HG03460 (cell line): ENCODE measurements around the gene EPOP.

Experiments
- ATAC-seq: cut with Tn5 transposase; IDR thresholded peaks from one replicate; pipeline ENCODE4 v1.9.1; 2021; ENCODE audit not compliant: unreplicated experiment

Gene EPOP

DNA sequence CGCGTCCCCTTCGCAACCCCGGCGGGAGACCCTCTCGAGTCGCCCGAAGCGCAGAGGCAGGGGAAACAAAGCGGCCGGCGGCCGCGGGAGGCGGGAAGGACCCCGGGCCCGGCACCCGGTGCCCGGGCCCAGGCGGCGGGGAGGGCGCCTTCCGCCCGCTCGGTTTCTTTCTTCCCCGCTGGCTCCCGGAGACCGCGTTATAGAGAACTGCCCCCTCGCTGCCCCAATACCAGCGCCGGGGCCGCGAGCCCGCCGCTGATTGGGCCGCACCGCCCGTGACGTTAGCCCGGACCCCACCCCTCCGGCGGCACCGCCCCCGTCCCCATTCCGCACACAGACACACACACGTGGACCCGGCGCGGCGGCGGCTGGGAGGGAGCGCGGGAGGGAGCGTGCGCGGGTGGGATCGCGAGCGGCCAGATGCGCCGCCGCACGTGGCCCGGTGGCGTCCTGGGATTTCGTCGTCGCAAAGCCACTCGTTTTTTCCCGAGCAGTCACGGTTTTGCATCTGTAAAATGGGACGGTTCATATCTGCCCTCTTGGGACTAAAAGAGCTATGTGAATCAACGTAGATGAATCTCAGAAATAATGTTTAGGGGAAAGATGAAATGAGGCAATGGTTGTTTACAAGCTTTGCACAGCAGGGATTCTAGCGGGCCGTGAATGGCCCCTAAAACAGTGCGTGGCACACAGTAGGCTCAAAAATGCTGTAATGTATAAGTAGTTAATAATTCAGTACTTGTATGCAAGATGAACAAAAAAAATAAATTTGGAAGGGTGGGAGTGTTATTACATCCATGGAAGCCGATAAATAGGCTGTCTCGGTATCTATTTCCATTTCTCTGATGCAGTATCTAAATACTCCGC lies at the start of gene EPOP:
Gene EPOP, minus strand, starts transcription at position 209 of the 867 bp plus-strand sequence. CDS start 462 bp downstream, outside the sequence.
- peak; percentile 83 for ATAC-seq

DNA sequence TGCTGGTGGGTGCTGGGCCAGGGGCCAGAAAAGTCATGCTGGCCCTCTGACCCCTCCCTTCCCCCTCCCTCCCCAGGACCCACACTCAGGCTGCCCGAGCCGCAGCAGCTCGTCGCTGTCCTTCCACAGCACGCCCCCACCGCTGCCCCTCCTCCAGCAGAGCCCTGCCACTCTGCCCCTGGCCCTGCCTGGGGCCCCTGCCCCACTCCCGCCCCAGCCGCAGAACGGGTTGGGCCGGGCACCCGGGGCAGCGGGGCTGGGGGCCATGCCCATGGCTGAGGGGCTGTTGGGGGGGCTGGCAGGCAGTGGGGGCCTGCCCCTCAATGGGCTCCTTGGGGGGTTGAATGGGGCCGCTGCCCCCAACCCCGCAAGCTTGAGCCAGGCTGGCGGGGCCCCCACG lies 47.0 kb upstream of the EPOP start:
- ATAC-seq: no peak

DNA sequence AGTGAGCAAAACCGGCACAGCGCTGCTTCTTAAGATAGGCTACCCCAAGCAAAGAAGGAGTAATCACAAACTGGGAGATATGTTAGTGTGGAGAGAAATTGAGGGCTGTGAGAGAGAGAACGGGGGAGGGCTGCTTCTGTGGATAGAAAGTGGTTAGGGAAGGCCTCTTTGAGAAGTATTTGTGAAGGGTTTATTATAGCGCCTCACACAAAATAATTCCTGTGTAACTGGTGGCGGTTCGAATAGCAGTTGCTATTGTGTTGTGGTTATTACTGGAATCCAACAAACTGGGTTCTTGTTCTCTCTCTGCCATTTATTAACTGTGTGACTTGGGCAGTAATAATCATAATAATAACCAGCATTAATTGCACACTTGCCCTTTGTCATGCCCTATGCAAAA lies 46.2 kb upstream of the EPOP start:
- no peak for ATAC-seq

DNA sequence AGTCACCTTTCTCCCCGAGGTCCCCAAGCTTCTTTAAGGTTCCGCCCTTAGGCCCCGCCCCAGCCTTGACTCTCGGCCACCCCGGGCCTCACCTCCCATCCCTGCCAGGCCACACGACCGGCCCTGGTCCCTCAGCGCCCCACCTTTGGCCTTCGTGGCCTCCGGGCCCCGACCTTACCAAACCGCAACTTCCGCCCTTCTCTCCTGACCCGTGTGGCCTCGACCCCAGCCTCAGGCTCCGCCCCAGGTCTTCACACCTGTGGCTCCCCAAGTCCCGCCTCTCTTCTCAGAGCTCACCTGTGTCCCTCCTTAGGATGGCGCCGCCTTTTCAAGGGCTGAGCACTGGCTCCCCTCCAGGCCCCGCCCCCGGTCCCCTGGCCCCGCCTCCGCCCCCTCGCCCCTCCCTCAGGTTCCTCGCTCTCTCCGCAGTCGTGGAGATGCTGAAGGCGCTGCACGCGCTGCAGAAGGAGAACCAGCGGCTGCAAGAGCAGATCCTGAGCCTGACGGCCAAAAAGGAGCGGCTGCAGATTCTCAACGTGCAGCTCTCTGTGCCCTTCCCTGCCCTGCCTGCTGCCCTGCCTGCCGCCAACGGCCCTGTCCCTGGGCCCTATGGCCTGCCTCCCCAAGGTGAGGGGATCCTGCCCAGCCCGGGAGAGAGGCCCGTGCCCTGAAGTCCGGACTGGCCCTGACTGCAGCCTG lies 45.3 kb upstream of the EPOP start:
- no peak for ATAC-seq

DNA sequence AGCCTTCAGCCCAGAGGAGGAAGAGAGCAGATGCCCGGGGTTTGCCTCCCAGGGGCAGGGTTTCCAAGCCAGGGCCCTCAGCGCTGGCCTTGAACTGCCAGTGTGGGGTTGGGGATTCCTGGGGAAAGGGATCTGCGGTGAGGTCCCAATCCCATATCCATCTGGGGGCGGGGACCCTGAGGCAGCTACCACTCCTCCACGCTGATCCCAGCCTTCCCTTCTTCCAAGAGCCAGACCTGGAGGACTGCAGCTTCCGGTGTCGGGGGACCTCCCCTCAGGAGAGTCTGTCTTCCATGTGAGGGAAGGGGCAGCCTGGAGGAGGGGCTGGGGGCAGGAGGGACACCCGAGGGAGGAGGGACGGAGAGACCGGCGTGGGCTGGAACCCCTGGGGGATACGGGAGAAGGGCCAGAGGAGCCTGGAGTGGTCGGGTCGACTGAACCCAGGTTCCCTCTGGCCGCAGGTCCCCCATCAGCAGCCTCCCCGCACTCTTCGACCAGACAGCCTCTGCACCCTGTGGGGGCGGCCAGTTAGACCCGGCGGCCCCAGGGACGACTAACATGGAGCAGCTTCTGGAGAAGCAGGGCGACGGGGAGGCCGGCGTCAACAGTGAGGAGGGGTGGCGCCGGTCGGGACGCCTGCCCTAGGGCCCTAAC lies 44.7 kb upstream of the EPOP start:
- no peak for ATAC-seq

DNA sequence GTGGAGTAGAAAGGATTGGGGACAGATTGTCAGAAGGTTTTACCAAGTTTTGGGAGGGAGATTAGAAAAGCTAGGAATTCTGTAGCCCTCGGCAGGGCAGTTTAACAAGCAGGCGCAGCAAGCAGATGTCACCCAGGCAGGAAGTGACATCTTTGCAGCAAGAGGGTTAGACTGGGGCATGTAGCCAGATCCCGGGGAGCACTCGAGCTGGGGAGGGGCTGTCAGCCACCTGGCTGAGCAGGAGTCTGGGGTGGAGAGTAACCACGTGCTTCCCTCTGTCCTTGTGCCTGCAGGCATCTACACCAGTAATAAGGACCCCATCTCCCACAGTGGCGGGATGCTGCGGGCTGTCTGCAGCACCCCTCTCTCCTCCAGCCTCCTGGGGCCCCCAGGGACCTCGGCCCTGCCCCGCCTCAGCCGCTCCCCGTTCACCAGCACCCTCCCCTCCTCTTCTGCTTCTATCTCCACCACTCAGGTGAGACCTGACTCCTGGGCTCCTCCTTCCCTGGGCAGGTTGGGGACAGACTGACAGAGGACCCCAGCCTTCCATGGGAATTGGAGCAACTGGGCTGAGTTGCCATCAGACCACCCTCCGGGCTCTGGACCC lies 42.5 kb upstream of the EPOP start:
- no peak for ATAC-seq

DNA sequence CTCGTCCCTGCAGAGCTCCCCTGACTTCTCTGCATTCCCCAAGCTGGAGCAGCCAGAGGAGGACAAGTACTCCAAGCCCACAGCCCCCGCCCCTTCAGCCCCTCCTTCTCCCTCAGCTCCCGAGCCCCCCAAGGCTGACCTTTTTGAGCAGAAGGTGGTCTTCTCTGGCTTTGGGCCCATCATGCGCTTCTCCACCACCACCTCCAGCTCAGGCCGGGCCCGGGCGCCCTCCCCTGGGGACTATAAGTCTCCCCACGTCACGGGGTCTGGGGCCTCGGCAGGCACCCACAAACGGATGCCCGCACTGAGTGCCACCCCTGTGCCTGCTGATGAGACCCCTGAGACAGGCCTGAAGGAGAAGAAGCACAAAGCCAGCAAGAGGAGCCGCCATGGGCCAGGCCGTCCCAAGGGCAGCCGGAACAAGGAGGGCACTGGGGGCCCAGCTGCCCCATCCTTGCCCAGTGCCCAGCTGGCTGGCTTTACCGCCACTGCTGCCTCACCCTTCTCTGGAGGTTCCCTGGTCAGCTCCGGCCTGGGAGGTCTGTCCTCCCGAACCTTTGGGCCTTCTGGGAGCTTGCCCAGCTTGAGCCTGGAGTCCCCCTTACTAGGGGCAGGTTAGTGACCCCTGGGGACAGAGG lies 41.7 kb upstream of the EPOP start:
- no peak for ATAC-seq

DNA sequence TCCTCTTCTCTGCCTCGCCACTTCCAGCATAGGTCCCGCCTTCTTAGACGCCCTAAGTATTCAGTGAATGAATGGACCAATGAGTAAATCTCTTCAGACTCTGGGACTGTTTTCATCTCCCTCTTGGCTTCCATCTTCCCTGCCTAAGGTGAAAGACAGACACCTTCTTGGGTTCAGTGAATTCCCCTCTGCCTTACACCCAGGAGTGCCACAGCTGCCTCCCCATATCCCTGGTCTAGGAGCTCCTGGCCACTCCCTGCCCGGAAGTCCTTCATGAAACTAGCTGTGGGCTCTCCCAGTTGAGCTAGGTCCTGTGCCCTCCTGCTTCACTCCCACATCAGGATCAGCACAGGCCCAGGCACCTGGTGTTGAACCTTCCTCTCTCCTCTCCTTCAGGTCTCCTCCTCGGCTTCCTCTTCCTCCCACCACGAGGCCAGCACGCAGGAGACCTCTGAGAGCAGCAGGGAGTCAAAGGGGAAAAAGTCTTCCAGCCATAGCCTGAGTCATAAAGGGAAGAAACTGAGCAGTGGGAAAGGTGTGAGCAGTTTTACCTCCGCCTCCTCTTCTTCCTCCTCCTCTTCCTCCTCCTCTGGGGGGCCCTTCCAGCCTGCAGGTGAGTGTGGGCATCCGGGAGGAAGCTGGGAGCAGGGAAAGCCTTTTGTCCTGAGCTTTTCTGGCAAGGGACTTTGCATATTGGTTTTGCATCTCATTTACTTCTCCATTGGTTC lies 40.6 kb upstream of the EPOP start:
- no peak for ATAC-seq

DNA sequence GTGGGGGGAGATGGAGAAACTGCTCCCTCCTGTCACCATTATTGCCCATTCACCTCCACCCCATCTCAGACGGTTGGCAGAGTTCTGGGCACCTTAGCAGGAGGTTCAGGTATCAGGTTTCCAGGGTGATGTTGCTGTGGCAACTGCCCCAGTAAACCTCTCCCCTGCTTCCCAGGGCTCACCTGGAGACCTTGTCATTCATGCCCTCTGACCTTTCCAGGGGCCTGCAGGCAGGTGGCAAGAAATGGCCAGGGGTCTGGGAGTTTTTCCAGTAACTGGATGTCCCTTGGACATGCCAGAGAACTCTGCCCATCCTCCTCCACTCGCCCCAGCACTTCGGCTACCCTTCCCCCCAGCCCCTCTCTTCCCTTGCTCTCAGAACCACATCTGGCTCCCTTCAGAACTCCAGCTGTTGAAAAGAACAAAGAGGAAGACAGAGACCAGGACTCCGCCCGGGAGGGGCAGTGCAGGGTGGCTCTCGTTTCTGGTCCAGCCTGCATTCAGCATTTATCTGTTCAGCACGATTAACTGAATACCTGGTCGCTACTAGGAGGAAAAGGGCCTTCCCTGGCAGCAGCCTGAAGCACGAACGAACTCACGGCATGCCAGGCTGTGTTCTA lies 38.8 kb upstream of the EPOP start:
- no peak for ATAC-seq

DNA sequence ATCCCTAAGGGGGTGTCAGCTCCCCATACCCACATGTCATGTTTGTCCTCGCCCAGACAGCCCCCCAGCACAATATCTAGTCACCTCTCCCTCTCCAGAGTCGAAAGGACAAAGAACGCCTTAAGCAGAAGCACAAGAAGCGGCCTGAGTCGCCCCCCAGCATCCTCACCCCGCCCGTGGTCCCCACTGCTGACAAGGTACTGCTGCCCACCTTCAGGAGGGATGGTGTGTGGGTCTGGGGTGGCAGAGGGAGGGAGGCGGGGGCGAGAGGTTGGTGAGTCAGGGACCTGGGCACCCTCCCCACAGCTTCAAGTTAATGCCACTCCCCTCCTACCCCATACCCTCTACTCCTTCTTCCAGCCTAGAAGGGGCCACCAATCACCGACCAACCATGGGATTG lies 37.8 kb upstream of the EPOP start:
- no peak for ATAC-seq

DNA sequence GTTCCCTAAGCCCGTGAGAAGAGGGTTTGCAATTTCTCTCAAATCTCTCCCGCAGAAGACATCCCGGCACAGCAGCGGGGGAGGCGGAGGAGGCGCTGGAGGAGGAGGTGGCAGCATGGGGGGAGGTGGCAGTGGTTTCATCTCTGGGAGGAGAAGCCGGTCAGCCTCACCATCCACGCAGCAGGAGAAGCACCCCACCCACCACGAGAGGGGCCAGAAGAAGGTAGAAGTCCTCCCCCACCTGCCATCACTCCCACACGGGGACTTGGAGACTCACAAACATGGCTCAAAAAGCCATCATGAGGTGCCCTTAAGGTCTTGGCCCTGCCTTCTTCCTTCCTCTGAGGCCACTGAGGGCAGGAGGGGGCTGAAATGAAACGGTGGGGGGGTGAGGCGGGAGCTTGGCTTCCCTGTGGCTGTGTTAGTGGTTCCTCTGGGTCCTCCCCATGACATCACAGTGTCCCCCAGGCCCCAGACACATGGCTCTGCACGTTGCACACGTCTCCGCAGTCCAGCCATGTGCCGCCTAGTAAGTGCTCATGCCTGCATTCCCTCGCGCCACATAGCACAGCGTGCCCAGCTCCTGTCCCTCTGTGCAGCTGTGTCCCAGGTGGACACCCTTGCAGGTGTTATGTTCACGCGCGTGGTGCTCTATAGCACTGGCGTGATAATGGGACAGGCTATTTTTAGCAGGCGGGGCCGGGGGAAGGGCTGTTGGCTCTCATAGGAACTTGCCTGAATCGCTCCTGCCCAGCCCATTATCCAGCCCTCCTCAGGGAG lies 37.2 kb upstream of the EPOP start:
- no peak for ATAC-seq

DNA sequence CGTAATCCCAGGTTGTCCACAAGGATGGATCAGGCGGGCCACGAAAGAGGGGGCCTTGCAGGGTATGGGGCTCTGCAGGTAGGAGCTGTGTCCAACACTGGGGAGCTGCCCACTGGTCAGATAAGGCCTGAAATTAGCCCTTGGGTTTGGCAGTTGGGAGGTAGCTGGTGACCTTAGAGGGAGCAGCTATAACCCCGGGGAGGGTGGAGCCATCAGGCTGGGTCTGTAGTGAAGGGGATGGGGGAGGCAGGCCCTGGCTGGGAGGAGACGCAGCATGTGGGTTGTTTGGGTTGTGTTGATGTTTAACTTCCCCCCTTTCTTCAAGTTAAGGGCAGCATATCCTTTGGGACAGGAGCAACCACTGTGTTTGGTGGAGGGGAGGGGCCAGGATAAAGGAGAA lies 36.2 kb upstream of the EPOP start:
- no peak for ATAC-seq

DNA sequence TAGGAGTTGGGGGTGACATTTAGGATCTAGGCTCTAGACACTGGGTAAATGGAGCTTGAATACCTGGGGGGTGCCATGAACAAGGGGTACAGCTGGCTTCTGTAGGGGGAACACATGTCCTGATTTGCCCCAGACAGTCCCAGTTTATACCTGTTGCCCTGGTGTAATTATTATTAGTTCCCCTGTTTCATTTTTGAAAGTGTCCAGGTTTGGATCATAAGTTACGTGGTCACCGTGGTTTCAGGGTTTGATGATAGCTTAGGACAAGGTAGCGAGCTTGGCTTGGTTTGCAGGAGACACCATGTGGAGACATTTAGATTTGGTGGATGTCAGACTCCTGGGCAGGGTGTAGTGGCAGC lies 35.8 kb upstream of the EPOP start:
- ATAC-seq: no peak

DNA sequence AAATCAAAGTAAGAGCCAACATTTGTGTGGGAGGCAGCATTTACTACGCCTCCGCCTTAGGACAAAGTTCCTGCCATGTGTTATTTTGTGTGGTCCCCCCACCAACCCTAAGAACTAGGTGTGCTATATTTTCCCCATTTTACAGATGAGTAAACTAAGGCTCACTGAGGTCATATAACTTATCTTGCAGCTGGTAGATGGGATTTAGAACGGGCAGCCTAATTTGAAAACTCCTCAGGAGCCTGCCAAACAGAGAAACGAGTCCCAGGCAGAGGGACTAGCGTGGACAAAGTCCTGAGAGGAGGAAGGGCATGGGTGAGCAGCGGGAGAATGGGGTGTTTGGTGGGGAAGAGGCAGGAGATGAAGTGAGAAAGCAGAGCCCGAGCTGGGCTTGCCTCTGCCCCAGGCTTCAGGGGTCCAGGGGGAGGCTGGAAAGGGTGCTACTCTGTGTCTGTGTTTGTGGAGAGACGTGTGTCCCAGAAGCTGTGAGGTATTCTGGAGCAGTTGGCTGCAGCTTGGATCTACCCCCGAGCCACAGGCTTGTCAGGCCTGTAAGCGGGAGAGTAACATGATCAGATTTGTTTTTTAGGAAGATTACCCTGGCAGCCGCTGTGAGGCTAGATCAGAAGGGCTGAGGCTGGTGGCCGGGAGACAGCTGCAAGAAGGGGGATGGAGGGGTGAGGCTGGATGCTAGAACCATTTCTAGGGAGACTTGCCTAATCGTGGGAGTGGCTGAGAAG lies 35.3 kb upstream of the EPOP start:
- ATAC-seq: no peak

DNA sequence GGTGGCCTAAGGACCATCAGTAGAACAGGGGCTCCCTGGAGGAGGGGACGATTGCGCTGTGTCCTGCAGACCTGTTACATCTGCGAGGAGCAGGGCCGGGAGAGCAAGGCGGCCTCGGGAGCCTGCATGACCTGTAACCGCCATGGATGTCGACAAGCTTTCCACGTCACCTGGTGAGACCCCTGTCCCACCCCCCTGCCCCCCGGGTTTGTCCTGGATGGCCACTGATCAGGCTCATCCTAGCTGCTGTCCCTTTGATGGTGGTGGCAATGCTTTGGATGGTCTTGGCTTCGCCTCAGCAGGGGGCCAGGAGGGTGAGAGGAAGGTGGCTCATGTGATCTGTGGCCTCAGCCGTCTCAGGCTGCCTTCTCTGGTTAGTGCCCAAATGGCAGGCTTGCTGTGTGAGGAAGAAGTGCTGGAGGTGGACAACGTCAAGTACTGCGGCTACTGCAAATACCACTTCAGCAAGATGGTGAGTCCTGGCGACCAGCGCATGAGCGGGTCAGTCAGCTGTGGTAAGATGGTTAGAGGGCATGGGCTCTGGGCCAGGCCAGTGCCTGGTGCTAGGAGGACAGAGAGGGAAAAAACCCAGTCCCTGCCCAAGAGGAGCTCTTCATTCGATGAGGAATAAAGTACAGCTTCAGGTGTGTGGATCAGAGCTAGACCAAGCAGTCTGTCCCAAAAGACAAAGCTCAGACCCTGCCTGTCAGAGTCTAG lies 34.5 kb upstream of the EPOP start:
- no peak for ATAC-seq

DNA sequence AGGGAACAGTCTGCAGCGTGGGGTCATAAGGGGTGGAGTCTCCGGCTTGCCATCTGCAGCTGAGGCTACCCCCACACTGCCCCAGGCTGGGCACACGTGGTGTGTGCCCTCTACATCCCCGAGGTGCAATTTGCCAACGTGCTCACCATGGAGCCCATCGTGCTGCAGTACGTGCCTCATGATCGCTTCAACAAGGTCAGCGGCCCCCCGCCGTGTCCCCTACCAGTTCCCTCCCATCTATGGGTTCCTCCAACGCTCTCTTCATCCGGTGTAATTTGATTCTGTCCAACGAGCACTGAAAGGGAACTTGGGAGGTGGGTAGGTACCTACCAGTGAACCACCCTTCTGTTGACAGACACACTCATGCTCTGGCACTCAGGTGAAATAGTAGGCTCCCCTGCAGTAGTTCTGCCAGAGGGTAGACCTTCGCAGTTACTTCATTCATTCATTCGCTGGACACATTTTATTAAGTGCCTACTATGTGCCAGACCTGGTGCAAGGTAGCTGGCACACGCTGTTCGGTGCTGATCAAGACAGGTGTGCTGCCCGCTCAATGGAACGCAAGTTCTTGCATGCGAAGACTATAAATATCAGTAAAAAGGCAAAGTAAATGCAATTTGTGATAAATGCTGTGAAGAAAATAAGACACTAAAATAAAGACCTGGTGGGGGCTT lies 33.1 kb upstream of the EPOP start:
- ATAC-seq: no peak

DNA sequence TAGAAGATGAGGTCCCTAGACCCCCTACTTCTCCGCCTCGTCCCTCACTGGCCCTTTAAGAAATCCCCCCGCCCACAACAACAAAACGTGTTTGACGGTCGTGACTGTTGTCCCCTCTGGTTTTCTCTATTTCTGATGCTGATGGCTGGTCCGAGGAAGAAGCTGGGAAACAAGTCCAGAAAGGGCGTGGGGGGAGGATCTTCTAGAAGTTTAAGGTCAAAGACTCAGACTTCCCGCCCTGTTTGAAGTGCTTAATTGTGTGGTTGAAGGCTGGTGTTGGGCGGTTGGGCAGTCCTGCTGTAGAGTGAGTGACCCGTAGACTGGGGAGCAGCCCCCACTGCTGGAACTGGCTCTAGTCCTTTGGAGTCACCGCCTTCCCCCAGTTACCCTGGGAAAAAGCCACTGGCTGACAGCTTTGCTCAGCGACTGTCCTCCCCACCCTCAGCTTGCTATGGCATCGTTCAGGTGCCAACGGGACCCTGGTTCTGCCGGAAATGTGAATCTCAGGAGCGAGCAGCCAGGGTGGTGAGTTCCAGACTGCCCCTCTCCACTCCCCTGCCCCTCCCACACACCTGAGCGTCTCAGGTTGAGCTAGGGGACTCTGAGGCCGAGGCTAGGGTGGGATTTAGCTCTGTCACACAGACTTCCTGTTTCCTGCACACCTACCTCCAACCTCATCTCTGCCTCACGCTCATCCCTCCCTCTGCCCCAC lies 31.9 kb upstream of the EPOP start:
- no peak for ATAC-seq
